SK-N-SH (cell line): ENCODE results near the gene GOLGA6C.

Experiments used
- EP300 ChIP-seq, 2 experiments: IDR thresholded peaks; 2 replicates each; pipeline versions ENCODE4 v1.4.0 to v1.6.1; 2012; ENCODE audit warnings: borderline replicate concordance in 1 of 2, low read depth in 1 of 2, low read length in 1 of 2
- GABPA ChIP-seq: IDR thresholded peaks from 2 replicates; pipeline ENCODE4 v1.4.0; 2012; ENCODE audit warnings: low read depth, mild to moderate bottlenecking
- JUND ChIP-seq: IDR thresholded peaks from 2 replicates; pipeline ENCODE4 v1.4.0; 2012
- MXI1 ChIP-seq: IDR thresholded peaks from 2 replicates; pipeline ENCODE4 v1.6.1; 2012; ENCODE audit warnings: mild to moderate bottlenecking, low read depth, low read length, improper control_type of control experiment
- NRF1 ChIP-seq: IDR thresholded peaks from 2 replicates; pipeline ENCODE4 v1.6.1; 2012; ENCODE audit warnings: low read depth, mild to moderate bottlenecking, low read length
- REST ChIP-seq: IDR thresholded peaks from 2 replicates; pipeline ENCODE4 v1.6.1; 2012; ENCODE audit warnings: mild to moderate bottlenecking, low read depth, low read length, moderate library complexity
- SMC3 ChIP-seq: IDR thresholded peaks from 2 replicates; pipeline ENCODE4 v1.6.1; 2012; ENCODE audit warnings: low read depth, low read length, improper control_type of control experiment
- TAF1 ChIP-seq: IDR thresholded peaks from 2 replicates; pipeline ENCODE4 v1.6.1; 2012; ENCODE audit warnings: low read depth, mild to moderate bottlenecking, low read length, moderate library complexity, borderline replicate concordance
- TCF12 ChIP-seq: IDR thresholded peaks from 2 replicates; pipeline ENCODE4 v1.4.0; 2012
- TEAD4 ChIP-seq: IDR thresholded peaks from 2 replicates; pipeline ENCODE4 v1.4.0; 2012; ENCODE audit warnings: mild to moderate bottlenecking, borderline replicate concordance; ENCODE audit not compliant: insufficient read depth
- YY1 ChIP-seq: IDR thresholded peaks from 2 replicates; pipeline ENCODE4 v1.4.0; 2012; ENCODE audit warnings: low read depth, mild to moderate bottlenecking
- TF ChIP-seq, protein P1 (sequence below): fragments of 200-600 bp; sonication (generic); IDR thresholded peaks from 2 replicates; pipeline ENCODE4 v1.6.1; 2017; ENCODE audit warnings: antibody characterized with exemption, mild to moderate bottlenecking, moderate library complexity
- TF ChIP-seq, protein P2 (sequence below): IDR thresholded peaks from 2 replicates; pipeline ENCODE4; 2012
- TF ChIP-seq, protein P3 (sequence below): fragments of 150-350 bp; IDR thresholded peaks from 2 replicates; pipeline ENCODE4 v1.6.1; 2017; ENCODE audit warnings: antibody characterized with exemption, low read length, low read depth, borderline replicate concordance

GRCh38 chr15:75309711-75310110 is 51.6 kb downstream of the GOLGA6C start:
- TF ChIP-seq TCF12 (no peak), JUND (no peak), GABPA (no peak), TAF1 (no peak), YY1 (no peak), REST (no peak), SMC3 (no peak), TEAD4 (no peak), EP300 (IDR thresholded peaks at IDR 0.05; ENCODE audit: borderline replicate concordance in 1 of 2, low read depth in 1 of 2, low read length in 1 of 2) (no peak), NRF1 (no peak), MXI1 (no peak)
- TF ChIP-seq, protein P1, sequence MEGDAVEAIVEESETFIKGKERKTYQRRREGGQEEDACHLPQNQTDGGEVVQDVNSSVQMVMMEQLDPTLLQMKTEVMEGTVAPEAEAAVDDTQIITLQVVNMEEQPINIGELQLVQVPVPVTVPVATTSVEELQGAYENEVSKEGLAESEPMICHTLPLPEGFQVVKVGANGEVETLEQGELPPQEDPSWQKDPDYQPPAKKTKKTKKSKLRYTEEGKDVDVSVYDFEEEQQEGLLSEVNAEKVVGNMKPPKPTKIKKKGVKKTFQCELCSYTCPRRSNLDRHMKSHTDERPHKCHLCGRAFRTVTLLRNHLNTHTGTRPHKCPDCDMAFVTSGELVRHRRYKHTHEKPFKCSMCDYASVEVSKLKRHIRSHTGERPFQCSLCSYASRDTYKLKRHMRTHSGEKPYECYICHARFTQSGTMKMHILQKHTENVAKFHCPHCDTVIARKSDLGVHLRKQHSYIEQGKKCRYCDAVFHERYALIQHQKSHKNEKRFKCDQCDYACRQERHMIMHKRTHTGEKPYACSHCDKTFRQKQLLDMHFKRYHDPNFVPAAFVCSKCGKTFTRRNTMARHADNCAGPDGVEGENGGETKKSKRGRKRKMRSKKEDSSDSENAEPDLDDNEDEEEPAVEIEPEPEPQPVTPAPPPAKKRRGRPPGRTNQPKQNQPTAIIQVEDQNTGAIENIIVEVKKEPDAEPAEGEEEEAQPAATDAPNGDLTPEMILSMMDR, result no peak
- TF ChIP-seq, protein P2, sequence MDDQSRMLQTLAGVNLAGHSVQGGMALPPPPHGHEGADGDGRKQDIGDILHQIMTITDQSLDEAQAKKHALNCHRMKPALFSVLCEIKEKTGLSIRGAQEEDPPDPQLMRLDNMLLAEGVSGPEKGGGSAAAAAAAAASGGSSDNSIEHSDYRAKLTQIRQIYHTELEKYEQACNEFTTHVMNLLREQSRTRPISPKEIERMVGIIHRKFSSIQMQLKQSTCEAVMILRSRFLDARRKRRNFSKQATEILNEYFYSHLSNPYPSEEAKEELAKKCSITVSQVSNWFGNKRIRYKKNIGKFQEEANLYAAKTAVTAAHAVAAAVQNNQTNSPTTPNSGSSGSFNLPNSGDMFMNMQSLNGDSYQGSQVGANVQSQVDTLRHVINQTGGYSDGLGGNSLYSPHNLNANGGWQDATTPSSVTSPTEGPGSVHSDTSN, result no peak
- TF ChIP-seq, protein P3, sequence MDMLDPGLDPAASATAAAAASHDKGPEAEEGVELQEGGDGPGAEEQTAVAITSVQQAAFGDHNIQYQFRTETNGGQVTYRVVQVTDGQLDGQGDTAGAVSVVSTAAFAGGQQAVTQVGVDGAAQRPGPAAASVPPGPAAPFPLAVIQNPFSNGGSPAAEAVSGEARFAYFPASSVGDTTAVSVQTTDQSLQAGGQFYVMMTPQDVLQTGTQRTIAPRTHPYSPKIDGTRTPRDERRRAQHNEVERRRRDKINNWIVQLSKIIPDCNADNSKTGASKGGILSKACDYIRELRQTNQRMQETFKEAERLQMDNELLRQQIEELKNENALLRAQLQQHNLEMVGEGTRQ, result no peak
